CD4-positive, alpha-beta T cell treated with Interleukin-17A for 1 hour (primary cell): ENCODE results near the gene CCDC27.

ENCODE experiments used
- DNase-seq: peaks from one replicate; pipeline ENCODE4 v3.0.0-alpha.2; 2020

CCDC27 gene

GRCh38 chr1:3777647-3778589 is 25.7 kb downstream of the CCDC27 start:
- DNase-seq, result no peak

GRCh38 chr1:3778590-3779264 is 26.5 kb downstream of the CCDC27 start:
- DNase-seq, result no peak

DNA sequence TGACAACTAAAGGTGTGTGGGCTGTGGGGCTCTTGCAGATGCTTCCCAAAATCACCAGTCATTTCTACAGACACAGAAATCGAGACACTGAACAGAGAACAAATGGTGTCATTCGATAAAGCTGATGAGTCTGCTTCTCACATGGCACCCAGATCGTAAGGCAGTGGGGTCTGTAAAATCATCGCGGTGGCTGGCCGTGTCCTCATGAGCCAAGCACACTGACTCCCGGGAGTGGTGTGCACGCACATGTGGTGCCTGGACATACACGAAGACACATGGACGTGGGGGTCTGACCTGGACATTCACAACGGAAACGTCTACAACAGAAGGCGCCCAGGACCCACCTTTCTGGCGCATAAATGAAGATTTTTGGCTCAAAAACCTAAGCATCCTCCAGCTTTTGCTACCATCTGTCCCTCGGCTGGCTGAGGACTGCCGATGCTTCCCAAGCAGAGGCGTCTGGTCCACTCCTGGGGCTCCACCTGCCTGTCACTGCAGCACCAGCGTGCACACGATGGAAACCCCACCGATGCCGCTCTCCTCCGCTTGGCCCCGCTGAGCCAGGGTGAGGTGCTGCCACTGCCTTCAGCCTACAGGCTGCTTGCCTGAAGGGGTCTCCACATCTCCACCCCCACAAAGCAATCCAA is 27.1 kb downstream of the CCDC27 start:
- DNase-seq, result no peak

- no peak for DNase-seq
Measured at GRCh38 chr1:3779912-3780416, 27.7 kb downstream of the CCDC27 start.

DNA sequence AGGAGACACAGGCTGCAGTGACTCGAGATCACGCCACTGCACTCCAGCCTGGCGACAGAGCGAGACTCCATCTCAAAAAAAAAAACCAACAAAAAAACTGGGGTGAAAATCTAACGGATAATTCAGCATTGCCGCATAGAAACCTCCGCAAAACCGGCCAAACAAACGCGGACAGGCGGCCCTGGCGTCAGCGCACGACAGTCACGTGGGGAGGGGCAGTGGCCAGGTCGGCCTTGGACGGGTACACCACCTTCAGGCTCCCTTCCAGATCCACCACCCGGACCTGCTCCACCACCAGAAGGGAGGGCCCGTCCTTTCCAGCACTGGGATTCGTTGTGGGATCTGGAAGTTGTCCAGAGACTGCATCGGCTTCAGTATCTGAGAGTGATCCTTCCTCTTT is 28.7 kb downstream of the CCDC27 start:
- DNase-seq, result no peak

- no peak for DNase-seq
Measured at GRCh38 chr1:3783651-3784474, 31.6 kb downstream of the CCDC27 start.

- no peak for DNase-seq
Measured at GRCh38 chr1:3785045-3785444, 32.8 kb downstream of the CCDC27 start.

DNA sequence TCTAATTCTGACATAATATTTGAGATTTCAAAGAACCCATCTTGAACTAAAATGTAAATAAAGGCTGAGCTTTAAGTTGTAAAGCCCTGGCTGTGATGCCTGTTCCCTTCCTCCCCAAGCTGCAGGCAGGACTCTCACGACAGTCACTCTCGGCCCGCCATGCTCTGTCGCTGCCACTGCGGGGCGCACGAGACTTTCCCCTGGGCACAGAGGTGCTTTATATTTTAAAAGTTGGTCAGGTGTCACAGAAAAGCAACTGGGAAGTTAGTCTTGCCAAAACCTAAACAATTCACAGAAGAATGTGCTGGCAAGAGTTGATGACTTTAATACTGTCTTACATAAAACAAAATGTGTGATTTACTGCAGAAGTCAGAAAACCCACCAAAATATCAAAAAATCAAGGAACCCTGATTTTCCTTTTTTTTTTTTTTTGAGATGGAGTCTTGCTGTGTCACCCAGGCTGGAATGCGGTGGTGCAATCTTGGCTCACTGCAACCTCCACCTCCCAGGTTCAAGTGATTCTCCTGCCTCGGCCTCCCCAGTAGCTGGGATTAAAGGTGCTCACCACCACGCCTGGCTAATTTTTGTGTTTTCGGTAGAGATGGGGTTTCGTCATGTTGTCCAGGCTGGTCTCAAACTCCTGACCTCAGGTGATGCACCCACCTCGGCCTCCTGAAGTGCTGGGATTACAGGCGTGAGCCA is 33.4 kb downstream of the CCDC27 start:
- DNase-seq, result no peak

DNA sequence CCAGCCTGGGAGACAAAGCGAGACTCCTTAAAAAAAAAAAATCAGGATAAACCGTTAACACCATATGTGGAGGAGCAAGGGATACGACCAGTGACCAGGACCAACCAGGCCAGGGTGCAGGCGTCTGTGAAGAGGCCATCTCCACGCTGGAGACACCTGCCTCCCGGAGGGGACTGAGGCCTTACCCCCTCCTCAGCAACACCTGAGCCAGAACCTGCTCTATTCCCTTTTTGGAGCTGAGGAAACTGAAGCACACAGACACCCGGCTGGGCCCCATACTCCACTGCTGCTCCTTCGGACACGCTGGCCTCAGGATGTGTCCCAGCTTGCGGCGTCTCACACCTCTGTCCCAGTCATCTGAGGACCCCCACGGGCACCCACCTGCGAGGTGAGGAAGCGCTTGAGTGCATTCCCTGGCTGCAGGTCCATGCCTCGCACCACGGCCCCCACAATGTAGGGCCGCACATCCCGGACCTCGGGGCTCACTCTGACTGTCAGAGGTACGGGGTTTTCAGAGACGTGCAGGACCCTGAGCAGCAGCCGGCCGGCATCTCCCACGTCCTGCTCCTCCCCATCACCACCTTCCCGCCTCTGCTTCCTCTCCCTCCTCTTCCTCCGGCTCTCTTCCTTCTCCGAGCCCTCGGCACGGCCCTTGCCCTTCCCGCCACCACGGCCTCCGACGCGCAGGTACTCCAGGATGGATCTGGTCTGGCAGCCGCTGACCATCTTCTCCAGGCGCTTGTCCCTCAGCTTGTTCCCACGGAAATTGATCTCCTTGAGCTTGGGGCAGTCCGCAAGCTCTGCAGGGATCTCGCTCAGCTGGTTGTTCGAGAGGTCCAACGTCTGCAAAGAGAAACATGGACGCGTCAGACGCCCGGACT is 34.5 kb downstream of the CCDC27 start:
- DNase-seq, result no peak

DNA sequence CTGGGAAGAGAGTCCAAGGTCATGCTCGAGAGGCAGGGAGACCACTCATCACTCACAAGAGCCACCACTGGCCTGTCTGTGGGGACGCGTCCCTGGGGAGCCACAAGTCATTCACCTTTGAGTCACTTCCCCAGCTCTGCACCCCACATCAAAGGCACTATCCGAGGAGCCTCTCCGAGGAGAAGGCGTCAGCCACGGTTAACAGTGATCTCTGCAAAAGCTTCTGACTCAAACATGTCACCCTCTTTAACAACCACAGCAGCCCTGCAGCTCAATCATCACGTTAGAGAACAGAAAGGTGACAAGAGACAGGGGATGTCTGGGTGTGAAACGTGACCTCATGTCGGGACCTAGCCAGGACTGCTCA is 35.1 kb downstream of the CCDC27 start:
- DNase-seq, result no peak

GRCh38 chr1:3787745-3788605 is 35.7 kb downstream of the CCDC27 start:
- no peak for DNase-seq

GRCh38 chr1:3788756-3789420 is 36.6 kb downstream of the CCDC27 start:
- no peak for DNase-seq

DNA sequence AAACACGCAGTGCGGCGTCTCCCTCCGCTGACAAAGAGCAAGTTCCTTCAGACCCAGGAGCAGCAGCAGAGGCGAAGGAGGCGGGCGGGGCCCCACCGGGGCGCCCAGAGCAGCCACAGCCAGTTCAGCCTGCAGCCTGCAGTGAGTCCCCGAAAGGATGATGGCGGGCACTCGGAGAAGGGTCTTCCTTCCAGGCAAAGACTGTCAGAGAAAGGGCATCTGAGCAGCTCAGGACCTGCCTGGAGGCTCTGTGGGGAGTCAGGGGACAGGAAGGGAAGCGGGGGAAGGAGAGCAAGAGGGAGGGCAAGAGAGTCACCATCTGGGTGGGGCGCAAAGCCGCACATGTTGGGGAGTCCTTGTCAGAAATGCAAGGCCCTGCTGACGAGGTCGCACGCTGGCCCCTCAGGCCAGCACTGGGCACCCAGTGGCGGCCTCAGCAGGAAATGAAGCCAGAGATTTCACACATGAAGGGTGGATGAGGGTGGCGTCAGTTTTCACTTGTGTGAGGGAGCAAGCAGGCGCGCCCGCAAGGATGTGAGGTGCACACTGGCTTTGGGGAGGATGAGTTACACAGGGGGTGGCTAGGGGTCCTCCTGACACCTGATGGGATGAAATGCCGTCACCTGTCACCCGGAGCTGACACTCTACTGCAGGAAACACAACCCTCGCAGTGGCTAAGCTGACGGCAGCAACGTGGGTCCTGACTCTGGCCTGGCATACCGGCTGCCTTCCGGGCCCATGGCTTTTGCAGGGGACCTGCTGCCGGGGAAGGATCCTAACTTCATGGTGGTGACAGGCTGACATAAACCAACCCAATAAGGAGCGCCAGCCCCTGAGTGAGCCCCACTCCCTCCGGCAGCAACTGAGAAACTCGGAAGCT is 37.4 kb downstream of the CCDC27 start:
- no peak for DNase-seq

DNA sequence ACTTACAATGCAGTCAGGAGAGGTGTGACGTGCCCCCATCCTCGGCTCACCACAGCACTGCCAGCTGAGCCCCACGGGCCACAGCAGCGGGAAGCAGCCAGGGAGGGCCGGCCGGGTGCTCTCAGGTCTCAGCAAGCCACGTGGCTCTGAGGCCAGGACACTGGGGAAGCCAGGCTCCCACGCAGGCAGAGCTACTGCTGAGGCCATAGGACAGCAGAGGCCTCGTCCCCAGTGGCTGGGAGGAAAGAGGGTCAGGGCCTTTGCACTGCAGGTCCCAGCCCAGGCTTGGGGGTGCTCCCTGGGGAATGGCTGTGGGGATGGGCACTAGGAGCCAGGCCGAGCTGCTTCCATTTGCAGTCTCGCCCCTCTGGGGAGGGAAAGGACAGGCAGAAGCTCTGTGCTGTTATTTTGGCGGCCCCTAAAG is 38.3 kb downstream of the CCDC27 start:
- no peak for DNase-seq

DNA sequence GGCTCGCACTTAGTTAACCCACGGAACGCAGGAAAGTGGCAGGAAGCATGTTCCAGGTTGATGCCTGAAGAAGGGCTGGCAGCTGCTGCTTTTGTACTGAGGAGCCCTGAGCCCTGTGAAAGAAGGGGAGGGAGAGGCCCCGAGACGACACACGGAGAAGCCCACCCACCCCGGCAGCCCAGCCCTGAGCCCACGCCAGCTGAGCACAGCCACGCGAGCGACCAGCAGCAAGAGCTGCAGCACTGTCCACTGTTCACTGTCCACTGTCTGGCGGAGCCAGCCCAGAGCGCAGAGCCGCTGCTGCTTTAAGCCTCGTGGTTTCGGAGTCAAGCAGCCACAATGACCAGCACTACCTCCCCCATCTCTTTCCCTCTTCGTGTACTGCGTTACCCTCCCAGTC is 38.7 kb downstream of the CCDC27 start:
- no peak for DNase-seq

- no peak for DNase-seq
Measured at GRCh38 chr1:3795453-3796214, 43.4 kb downstream of the CCDC27 start.
